ENCODE results near the gene CCDC47.

CCDC47 gene

GRCh38 chr17:63786117-63786516 is 12.7 kb upstream of the CCDC47 start:
- no peak for DNase-seq (ENCODE audit: low read depth, low spot score)
- peak overlapping the region; percentile 94 for H3K27ac ChIP-seq

- DNase-seq (ENCODE audit: low read depth, low spot score), result peak; percentile 64
- H3K27ac ChIP-seq, result peak overlapping the region; percentile 94
Measured at GRCh38 chr17:63785556-63785955, 12.2 kb upstream of the CCDC47 start.

DNA sequence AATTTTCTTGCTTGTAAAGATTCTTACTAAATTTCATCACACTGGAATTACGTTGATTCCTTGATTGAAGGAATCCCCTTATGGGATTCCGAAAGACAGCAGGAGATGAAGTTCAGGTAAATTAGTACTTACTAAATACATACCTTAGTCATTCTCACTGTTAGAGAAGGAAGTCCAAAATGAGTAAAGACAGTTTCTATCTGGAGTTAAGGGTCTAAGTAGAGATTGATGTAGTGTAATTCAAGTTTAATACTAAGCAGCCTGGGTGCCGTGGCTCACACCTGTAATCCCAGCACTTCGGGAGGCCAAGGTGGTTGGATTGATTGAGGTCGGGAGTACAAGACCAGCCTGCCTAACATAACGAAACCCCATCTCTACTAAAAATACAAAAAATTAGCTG is 10.1 kb upstream of the CCDC47 start:
- H3K27ac ChIP-seq, result peak overlapping the region; percentile 94
- no peak for DNase-seq (ENCODE audit: low read depth, low spot score)

- DNase-seq (ENCODE audit: low read depth, low spot score), result no peak
- H3K27ac ChIP-seq, result peak overlapping the region; percentile 61
Measured at GRCh38 chr17:63780928-63781327, 7.5 kb upstream of the CCDC47 start.

DNA sequence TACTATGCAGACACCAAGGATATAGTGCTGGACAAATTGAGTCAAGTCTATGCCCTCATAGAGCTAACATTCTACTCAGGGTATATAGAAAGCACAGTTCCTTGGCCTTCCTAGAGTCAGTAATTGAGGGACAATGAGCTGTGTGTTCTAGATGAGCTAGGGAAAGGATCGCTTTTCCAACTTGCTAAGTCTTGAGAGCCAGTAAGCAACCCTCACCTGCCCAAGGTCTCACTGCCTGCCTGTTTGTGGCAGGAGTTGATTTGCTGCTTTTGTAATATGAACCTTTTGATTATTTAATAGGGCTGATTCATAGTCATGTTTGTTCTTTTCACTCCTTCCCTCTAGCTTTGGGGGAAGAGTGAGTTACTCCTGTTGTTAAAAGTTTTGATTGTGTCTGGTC is 7.1 kb upstream of the CCDC47 start:
- peak; percentile 73 for DNase-seq (ENCODE audit: low read depth, low spot score)
- peak overlapping the region; percentile 61 for H3K27ac ChIP-seq

DNA sequence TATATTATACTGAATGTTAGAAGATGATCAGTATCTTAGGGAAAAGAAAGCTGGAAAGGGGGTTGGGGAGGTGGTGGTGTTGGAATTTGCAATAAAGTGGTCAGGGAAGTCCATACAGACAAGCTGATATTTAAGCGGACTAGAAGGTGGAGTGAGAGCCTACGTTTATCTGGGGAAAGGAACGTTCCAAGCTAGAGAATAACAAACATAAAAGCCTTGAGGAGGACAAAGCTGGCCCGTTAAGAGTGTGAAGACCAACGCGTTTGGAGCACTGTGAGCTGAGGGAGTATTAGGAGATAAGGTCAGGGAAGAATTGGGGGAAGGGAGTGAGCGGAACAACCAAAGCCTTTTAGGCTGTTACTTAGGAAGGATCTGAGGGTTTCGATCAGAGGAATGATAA is 2.0 kb upstream of the CCDC47 start:
- peak overlapping the region; percentile 95 for H3K27ac ChIP-seq
- no peak for DNase-seq (ENCODE audit: low read depth, low spot score)

GRCh38 chr17:63774969-63775265 is 1.5 kb upstream of the CCDC47 start:
- DNase-seq (ENCODE audit: low read depth, low spot score), result no peak
- H3K27ac ChIP-seq, result peak overlapping the region; percentile 95

GRCh38 chr17:63774141-63774968 is 958 bp upstream of the CCDC47 start, which contains the start of gene DDX42:
DDX42 (plus strand) TSS chr17:63774170; CDS start chr17:63787050, 12,880 bp downstream.
- H3K27ac ChIP-seq, result peak within 1 kb of the TSS; percentile 95
- no peak for DNase-seq (ENCODE audit: low read depth, low spot score)

- no peak for DNase-seq (ENCODE audit: low read depth, low spot score)
- peak overlapping the region; percentile 95 for H3K27ac ChIP-seq
Measured at GRCh38 chr17:63772801-63773271, 561 bp downstream of the CCDC47 start.

DNA sequence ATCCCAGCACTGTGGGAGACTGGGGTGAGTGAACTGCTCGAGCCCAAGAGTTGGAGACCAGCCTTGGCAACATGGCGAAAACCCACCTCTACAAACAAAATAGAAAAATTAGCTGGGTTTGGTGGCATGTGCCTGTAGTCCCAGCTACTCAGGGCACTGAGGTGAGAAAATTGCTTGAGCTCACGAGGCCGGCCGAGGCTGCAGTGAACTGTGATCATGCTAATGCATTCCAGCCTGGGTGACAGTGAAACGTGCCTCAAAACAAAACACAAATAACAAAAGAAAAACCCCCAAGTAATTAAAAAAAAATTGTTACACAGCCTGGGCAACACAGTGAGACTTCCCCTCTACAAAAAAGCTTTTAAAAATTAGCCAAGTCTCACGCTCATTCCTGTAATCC is 5.0 kb downstream of the CCDC47 start:
- no peak for DNase-seq (ENCODE audit: low read depth, low spot score)

GRCh38 chr17:63766754-63767153 is 6.6 kb downstream of the CCDC47 start:
- no peak overlapping the region for H3K27ac ChIP-seq
- DNase-seq (ENCODE audit: low read depth, low spot score), result no peak

More for the DNA sequence above, 5.0 kb downstream of the CCDC47 start:
- H3K27ac ChIP-seq, result no peak overlapping the region

GRCh38 chr17:63764716-63765115 is 8.7 kb downstream of the CCDC47 start:
- DNase-seq (ENCODE audit: low read depth, low spot score), result no peak
- no peak overlapping the region for H3K27ac ChIP-seq

- no peak overlapping the region for H3K27ac ChIP-seq
- DNase-seq (ENCODE audit: low read depth, low spot score), result no peak
Measured at GRCh38 chr17:63762161-63763078, 11.0 kb downstream of the CCDC47 start.

- no peak for DNase-seq (ENCODE audit: low read depth, low spot score)
- H3K27ac ChIP-seq, result no peak overlapping the region
Measured at GRCh38 chr17:63760771-63761539, 12.4 kb downstream of the CCDC47 start.

DNA sequence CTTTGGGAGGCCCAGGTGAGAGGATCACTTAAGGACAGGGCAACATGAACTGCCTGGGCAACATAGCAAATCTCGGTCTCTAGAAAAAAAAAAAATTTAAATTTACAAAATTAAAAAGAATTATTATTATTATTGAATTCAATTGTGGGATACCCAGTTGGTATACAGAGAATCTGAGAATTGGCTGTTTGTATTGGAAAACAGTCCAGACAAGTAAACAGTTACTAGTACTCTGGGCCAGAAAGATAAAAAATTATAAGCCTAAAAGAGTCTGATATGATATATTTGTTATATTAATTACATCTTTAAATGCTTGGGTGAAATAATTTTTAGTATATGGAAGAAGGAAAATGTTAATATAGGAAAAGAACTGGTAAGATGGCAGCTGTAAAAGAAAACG is 15.0 kb downstream of the CCDC47 start:
- H3K27ac ChIP-seq, result no peak overlapping the region
- DNase-seq (ENCODE audit: low read depth, low spot score), result no peak

GRCh38 chr17:63754046-63754445 is 19.4 kb downstream of the CCDC47 start:
- H3K27ac ChIP-seq, result no peak overlapping the region
- no peak for DNase-seq (ENCODE audit: low read depth, low spot score)

DNA sequence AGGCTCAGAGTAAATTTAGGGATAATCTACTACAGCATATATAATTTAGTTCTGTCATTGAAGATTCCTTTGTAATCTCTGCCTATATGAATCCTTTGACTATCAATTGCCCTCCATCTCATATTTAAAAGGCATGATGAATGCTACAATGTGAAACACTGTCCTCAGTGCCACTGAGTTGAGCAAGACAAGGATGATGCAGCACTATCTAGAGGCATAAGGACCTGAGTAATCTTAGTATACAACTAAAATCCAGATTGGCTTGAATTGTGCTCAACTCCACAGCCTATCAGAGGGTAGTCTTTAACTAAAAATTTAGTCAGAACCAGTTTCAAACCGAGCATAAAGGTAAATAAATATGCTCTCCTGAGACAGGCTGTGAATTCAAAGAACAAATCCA is 20.2 kb downstream of the CCDC47 start:
- H3K27ac ChIP-seq, result no peak overlapping the region
- no peak for DNase-seq (ENCODE audit: low read depth, low spot score)

DNA sequence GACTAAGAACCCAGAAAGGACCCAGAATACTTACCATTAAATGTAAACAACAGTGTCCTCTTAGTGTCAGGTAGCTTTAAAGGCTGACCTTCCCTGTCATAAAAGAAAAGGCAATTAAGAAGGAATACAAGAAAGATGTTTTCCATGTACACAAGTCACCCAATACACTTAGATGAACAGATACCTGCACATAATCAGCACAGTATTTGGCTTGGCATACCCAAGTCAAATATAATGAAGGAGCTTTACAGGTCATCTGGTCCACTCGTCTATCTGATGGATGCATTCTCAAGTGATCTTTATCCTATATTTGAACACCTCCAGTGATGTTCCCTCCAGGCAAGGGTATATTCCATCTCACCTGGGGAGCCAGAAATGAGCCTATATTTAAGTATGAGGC is 20.7 kb downstream of the CCDC47 start:
- no peak overlapping the region for H3K27ac ChIP-seq
- DNase-seq (ENCODE audit: low read depth, low spot score), result no peak

- H3K27ac ChIP-seq, result no peak overlapping the region
- DNase-seq (ENCODE audit: low read depth, low spot score), result no peak
Measured at GRCh38 chr17:63751806-63752205, 21.6 kb downstream of the CCDC47 start.

DNA sequence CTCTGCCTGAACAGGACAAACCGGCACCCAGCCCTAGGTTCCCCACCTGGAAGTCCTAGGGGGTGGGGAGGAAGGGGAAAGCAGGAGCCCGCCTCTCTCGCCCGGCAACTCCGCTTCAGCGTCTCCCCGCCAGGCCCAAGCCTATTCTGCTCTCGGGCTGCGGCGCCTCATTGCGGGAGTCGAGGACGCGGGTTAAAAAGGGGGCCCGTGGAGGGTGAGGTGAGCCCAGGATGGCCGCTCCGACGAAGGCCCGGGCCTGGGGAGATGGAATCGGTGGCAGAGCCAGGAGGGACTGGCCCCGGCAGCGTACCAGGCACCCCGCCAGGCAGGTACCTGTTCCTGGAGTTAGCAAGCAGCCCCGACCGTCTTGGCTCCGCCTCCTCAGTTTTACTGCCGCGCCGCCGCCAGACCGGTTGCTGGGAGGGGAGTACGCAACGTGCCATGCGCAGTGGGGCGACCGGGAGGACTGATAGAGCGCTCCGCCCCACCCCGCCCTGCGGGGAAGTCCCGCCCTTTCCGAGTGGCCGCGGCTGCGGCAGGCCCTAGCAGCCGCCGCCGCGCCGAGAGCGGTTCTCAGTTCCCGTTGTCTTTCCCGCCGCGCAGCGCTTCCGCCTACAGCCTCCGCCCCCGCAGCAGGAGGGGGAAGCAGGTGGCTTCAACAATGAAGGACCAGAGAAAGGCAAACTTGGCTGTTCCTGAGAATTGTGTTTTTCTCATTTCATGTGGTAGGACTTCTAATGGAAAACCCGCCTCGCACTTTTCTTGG is 31.8 kb downstream of the CCDC47 start, which contains the start of gene STRADA:
TSS of gene STRADA (minus strand) at position 392 of the 766 bp plus-strand sequence. CDS start 13,430 bp downstream, outside the sequence.
- DNase-seq (ENCODE audit: low read depth, low spot score), result peak; percentile 94
- H3K27ac ChIP-seq, result peak within 1 kb of the TSS; percentile 98

Measured in epithelial cell of prostate (primary cell).